HepG2 (cell line): ENCODE data around the gene KTN1. TPM values are rescaled to one million over a fixed set of nuclear protein-coding genes. Genes with fewer than 3 reads are reported as not detected.

Experiments used
- ATAC-seq: fragments of 200-7000 bp; cut with Tn5 transposase; 3 replicates; pipeline ENCODE4 v1.9.1; 2020; ENCODE audit warnings: mild to moderate bottlenecking, moderate library complexity
- BruUV-seq: library from RNA; stranded (reverse); fragments of 400-500 nt; replicated peaks from 2 replicates; lab custom pipeline; 2021; lab: Mats Ljungman, UMichigan
- CTCF ChIA-PET: fragments of 300-600 bp; formaldehyde crosslinking; extraction: SDS; loops from one replicate; lab custom pipeline; 2021; ENCODE audit warnings: low total read pairs, inconsistent platforms, low intra/inter-chr PET ratio; lab: Yijun Ruan, JAX
- POLR2A ChIA-PET: fragments of 350-600 bp; sonication (Branson Sonifier 250); formaldehyde crosslinking; loops from one replicate; lab custom pipeline; 2020; ENCODE audit warnings: antibody characterized with exemption, inconsistent platforms; lab: Yijun Ruan, JAX
- DNase-seq: peaks from one replicate; pipeline ENCODE4 v3.0.0-alpha.2; 2015; ENCODE audit warnings: low spot score
- FAIRE-seq: peaks from 3 replicates; lab custom pipeline; 2011; peaks lifted over from hg19 to GRCh38; lab: Jason Lieb, UNC
- H2AFZ ChIP-seq: one replicate; pipeline ENCODE4 v1.6.1; 2011; ENCODE audit warnings: low read length, inconsistent platforms
- H3K27ac ChIP-seq: fragments of 300-600 bp; 3 replicates; pipeline ENCODE4 v1.8.0; 2011; ENCODE audit warnings: mixed run types, mild to moderate bottlenecking, mixed read lengths, low read length, inconsistent platforms; ENCODE audit not compliant: insufficient read depth; ENCODE audit errors: extremely low read length
- H3K27me3 ChIP-seq, 2 experiments: fragments of 200-600 bp in 1 of 2; 2 replicates in 1 of 2; 3 replicates in 1 of 2; pipeline versions ENCODE4 v1.6.0 to v1.8.0; 2011; ENCODE audit warnings: low read length in 2 of 2, mild to moderate bottlenecking in 2 of 2, moderate library complexity in 2 of 2, inconsistent platforms in 1 of 2; ENCODE audit not compliant: insufficient read depth in 2 of 2, control insufficient read depth in 1 of 2
- H3K36me3 ChIP-seq, 2 experiments: fragments of 200-600 bp in 1 of 2; replicated peaks in 1 of 2; 2 replicates in 1 of 2; 3 replicates in 1 of 2; pipeline versions ENCODE4 v1.5.1 to v1.8.0; 2011; ENCODE audit warnings: low read length in 2 of 2, inconsistent platforms in 1 of 2; ENCODE audit not compliant: insufficient read depth in 2 of 2, control insufficient read depth in 1 of 2
- H3K4me1 ChIP-seq: 2 replicates; pipeline ENCODE4 v1.5.1; 2012; ENCODE audit warnings: low read length, inconsistent platforms; ENCODE audit not compliant: insufficient read depth
- H3K4me2 ChIP-seq: 2 replicates; pipeline ENCODE4 v1.6.0; 2011; ENCODE audit warnings: low read depth, low read length, inconsistent platforms
- H3K4me3 ChIP-seq, 3 experiments: fragments of 200-600 bp in 1 of 3; sonication (generic), shearing (Covaris generic) in 1 of 3; replicated peaks in 1 of 3; 2 replicates each; pipeline ENCODE4 v1.5.1; 2011 to 2016; ENCODE audit warnings: low read length in 3 of 3, inconsistent platforms in 2 of 3, low read depth in 2 of 3, mild to moderate bottlenecking in 2 of 3, control low read depth in 1 of 3, mixed read lengths in 1 of 3; ENCODE audit not compliant: insufficient read depth in 1 of 3
- H3K79me2 ChIP-seq: one replicate; pipeline ENCODE4 v1.6.1; 2011; ENCODE audit warnings: low read length, inconsistent platforms; ENCODE audit not compliant: insufficient read depth
- H3K9ac ChIP-seq: 2 replicates; pipeline ENCODE4 v1.6.0; 2011; ENCODE audit warnings: mild to moderate bottlenecking, low read depth, low read length, inconsistent platforms; ENCODE audit not compliant: insufficient read depth
- H3K9me3 ChIP-seq: 2 replicates; pipeline ENCODE4 v1.5.1; 2012; ENCODE audit warnings: mild to moderate bottlenecking, low read length
- H4K20me1 ChIP-seq: 2 replicates; pipeline ENCODE4 v1.6.0; 2011; ENCODE audit warnings: inconsistent platforms, mild to moderate bottlenecking, low read length, moderate library complexity; ENCODE audit not compliant: insufficient read depth
- CEBPZ ChIP-seq: IDR thresholded peaks from 2 replicates; pipeline ENCODE4 v1.6.1; 2012; ENCODE audit warnings: low read length, improper control_type of control experiment
- HNRNPH1 ChIP-seq: fragments of 200-400 bp; formaldehyde crosslinking; optimal IDR thresholded peaks from 2 replicates; pipeline ENCODE3; 2017; ENCODE audit warnings: mild to moderate bottlenecking, low read depth, low read length
- HOXA7 ChIP-seq: sonication (generic); formaldehyde crosslinking; IDR thresholded peaks from 2 replicates; pipeline ENCODE4 v1.8.1; 2022; ENCODE audit warnings: mild to moderate bottlenecking, missing genetic modification reagents, moderate library complexity
- KLF15 ChIP-seq: sonication (generic); formaldehyde crosslinking; IDR thresholded peaks from 2 replicates; pipeline ENCODE4 v1.8.1; 2023; ENCODE audit warnings: borderline replicate concordance, mild to moderate bottlenecking, inconsistent platforms, missing genetic modification reagents, mixed read lengths
- ZBTB10 ChIP-seq: sonication (generic); formaldehyde crosslinking; IDR thresholded peaks from 2 replicates; pipeline ENCODE4 v1.4.0; 2020; ENCODE audit warnings: missing genetic modification reagents, borderline replicate concordance
- ZFP37 ChIP-seq: sonication (generic); formaldehyde crosslinking; IDR thresholded peaks from 2 replicates; pipeline ENCODE4 v1.4.0; 2020; ENCODE audit warnings: missing genetic modification reagents, borderline replicate concordance
- ZNF18 ChIP-seq: sonication (generic); formaldehyde crosslinking; IDR thresholded peaks from 2 replicates; pipeline ENCODE4 v1.8.0; 2022; ENCODE audit warnings: mild to moderate bottlenecking, missing genetic modification reagents; ENCODE audit not compliant: insufficient replicate concordance
- ZNF761 ChIP-seq: sonication (generic); formaldehyde crosslinking; conservative IDR thresholded peaks from 2 replicates; pipeline ENCODE4 v1.4.0; 2020; ENCODE audit warnings: mild to moderate bottlenecking, missing genetic modification reagents
- WGBS: methylation state at CpG from one replicate; pipeline ENCODE4 v1.1.6; 2017; ENCODE audit warnings: low lambda C conversion rate; 5-methylcytosine and 5-hydroxymethylcytosine counted together
- in situ Hi-C: cut with HindIII; loops from 2 replicates; pipeline ENCODE4 v1.10.0; 2017; ENCODE audit warnings: low pct_unique_long_range_greater_than_20kb; ENCODE audit not compliant: extremely low pct_ligation_motif_present
- intact Hi-C: fragments of 100-400 bp; cut with micrococcal nuclease; formaldehyde crosslinking; loops from one replicate; pipeline ENCODE4 v1.10.0; 2022; ENCODE audit not compliant: unreplicated experiment
- polyA plus RNA-seq, 8 experiments: library from polyadenylated mRNA; depleted of rRNA in 3 of 8; stranded (reverse) in 7 of 8; unstranded in 1 of 8; fragments of >200 nt; fragmentation: Illumina TruSeq in 4 of 8; extraction: Trizol in 4 of 8; gene quantifications; 2 replicates each; pipeline versions ENCODE4 v1.2.1 to v1.2.3, GENCODE V29; 2011 to 2016; ENCODE audit warnings: low read depth in 4 of 8, missing spikeins in 1 of 8, mixed read lengths in 1 of 8; ENCODE audit not compliant: insufficient read depth in 1 of 8
- total RNA-seq, 5 experiments: library from RNA; depleted of rRNA; stranded (reverse); fragments of >200 nt; fragmentation: Illumina TruSeq; extraction: Trizol; gene quantifications; 2 replicates each; pipeline ENCODE4 v1.2.3, GENCODE V29; 2016; ENCODE audit warnings: low read depth in 1 of 5
- TF ChIP-seq, protein P1 (sequence below): IDR thresholded peaks from 2 replicates; pipeline ENCODE4 v1.6.1; 2016; ENCODE audit warnings: control low read depth
- TF ChIP-seq, protein P2 (sequence below): sonication (generic); formaldehyde crosslinking; IDR thresholded peaks from 2 replicates; pipeline ENCODE4 v1.4.0; 2020; ENCODE audit warnings: missing genetic modification reagents, mild to moderate bottlenecking, borderline replicate concordance

Gene KTN1
- total and polyA plus RNA-seq, 2 of the 13 experiments (the other 11 are each of a cell fraction or from before 2014, with no cell fraction given) = 60.6 to 169 TPM

- in situ Hi-C loops = loop anchor here (25.0 kb wide), 1 partner anchor 627 kb away; no protein-coding TSS in a partner anchor
- 9% methylated on average over 2 of the region's 2 CpGs for WGBS
Measured at GRCh38 chr14:55710506-55711041, 130.6 kb downstream of the KTN1 start.

More at GRCh38 chr14:55710506-55711041, 130.6 kb downstream of the KTN1 start:
- H3K4me2 ChIP-seq = no peak overlapping the region
- H2AFZ ChIP-seq = no peak overlapping the region
- no peak for FAIRE-seq
- H3K4me1 ChIP-seq = no peaks in the 10 kb centered on the region
- no peaks in the 10 kb centered on the region for H4K20me1 ChIP-seq
- H3K36me3 ChIP-seq = no peaks in the 10 kb centered on the region
- no peak overlapping the region for H3K27ac ChIP-seq
- H3K27me3 ChIP-seq = no peaks in the 10 kb centered on the region
- no TSS peak for BruUV-seq
- CTCF ChIA-PET = no interaction called here
- no peak for DNase-seq
- no peak overlapping the region for H3K4me3 ChIP-seq
- intact Hi-C loops = no loop called here
- no peaks in the 10 kb centered on the region for H3K9me3 ChIP-seq
- POLR2A ChIA-PET = no interaction called here
- no peak for TF ChIP-seq ZNF761 (CRISPR knock-in tag)
- no peak for TF ChIP-seq ZNF18 (CRISPR knock-in tag)
- no peak for TF ChIP-seq HNRNPH1
- TF ChIP-seq, protein P1, sequence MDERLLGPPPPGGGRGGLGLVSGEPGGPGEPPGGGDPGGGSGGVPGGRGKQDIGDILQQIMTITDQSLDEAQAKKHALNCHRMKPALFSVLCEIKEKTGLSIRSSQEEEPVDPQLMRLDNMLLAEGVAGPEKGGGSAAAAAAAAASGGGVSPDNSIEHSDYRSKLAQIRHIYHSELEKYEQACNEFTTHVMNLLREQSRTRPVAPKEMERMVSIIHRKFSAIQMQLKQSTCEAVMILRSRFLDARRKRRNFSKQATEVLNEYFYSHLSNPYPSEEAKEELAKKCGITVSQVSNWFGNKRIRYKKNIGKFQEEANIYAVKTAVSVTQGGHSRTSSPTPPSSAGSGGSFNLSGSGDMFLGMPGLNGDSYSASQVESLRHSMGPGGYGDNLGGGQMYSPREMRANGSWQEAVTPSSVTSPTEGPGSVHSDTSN = no peak
- TF ChIP-seq CEBPZ = no peak
- no peak for TF ChIP-seq ZBTB10
- TF ChIP-seq HOXA7 = no peak
- TF ChIP-seq ZFP37 = no peak
- no peak for TF ChIP-seq KLF15 (CRISPR knock-in tag)
- TF ChIP-seq, protein P2, sequence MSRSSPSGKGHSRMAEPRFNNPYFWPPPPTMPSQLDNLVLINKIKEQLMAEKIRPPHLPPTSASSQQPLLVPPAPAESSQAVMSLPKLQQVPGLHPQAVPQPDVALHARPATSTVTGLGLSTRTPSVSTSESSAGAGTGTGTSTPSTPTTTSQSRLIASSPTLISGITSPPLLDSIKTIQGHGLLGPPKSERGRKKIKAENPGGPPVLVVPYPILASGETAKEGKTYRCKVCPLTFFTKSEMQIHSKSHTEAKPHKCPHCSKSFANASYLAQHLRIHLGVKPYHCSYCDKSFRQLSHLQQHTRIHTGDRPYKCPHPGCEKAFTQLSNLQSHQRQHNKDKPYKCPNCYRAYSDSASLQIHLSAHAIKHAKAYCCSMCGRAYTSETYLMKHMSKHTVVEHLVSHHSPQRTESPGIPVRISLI (CRISPR knock-in tag) = no peak
- H3K79me2 ChIP-seq = no peaks in the 10 kb centered on the region
- H3K9ac ChIP-seq = no peak overlapping the region
- no peak for ATAC-seq
